CD8-positive, alpha-beta memory T cell (primary cell): ENCODE measurements around the gene ZNF408. TPM values are rescaled to one million over a fixed set of nuclear protein-coding genes. Genes with fewer than 3 reads are reported as not detected.

Experiments used
- CTCF ChIA-PET: fragments of 350-600 bp; sonication (Branson Sonifier 250); formaldehyde crosslinking; loops from one replicate; lab custom pipeline; 2021; ENCODE audit warnings: antibody characterized with exemption; lab: Charles Lee
- POLR2A ChIA-PET: fragments of 350-600 bp; sonication (Branson Sonifier 250); formaldehyde crosslinking; loops from one replicate; lab custom pipeline; 2021; ENCODE audit warnings: antibody characterized with exemption; lab: Charles Lee
- DNase-seq, 5 donors: peaks; one replicate each; pipeline versions ENCODE4 v3.0.0 to v3.0.0-alpha.2; 2020 to 2022; ENCODE audit warnings: mixed read lengths in 1 of 5
- H3K27ac ChIP-seq: one replicate; pipeline ENCODE4 v1.7.0; 2013; ENCODE audit warnings: low read depth, mild to moderate bottlenecking, low read length, moderate library complexity
- H3K27me3 ChIP-seq: 2 replicates; pipeline ENCODE4 v1.7.0; 2013; ENCODE audit warnings: low read length, mild to moderate bottlenecking; ENCODE audit not compliant: insufficient read depth, poor library complexity, severe bottlenecking
- H3K36me3 ChIP-seq: 2 replicates; pipeline ENCODE4 v1.7.0; 2013; ENCODE audit warnings: mild to moderate bottlenecking, low read length, moderate library complexity; ENCODE audit not compliant: insufficient read depth
- H3K4me1 ChIP-seq: 2 replicates; pipeline ENCODE4 v1.7.0; 2013; ENCODE audit warnings: mild to moderate bottlenecking, low read length, moderate library complexity; ENCODE audit not compliant: insufficient read depth
- H3K4me3 ChIP-seq: 2 replicates; pipeline ENCODE4 v1.7.0; 2013; ENCODE audit warnings: mild to moderate bottlenecking, low read length
- H3K9me3 ChIP-seq: 2 replicates; pipeline ENCODE4 v1.7.0; 2013; ENCODE audit warnings: mild to moderate bottlenecking, low read length
- H3K27ac Mint-ChIP-seq, 8 donors: one replicate each; pipeline ENCODE4 v1.8.0; 2020 to 2021; ENCODE audit warnings: mixed read lengths in 8 of 8, mild to moderate bottlenecking in 6 of 8, inconsistent platforms in 3 of 8, moderate library complexity in 3 of 8
- H3K27me3 Mint-ChIP-seq, 2 donors: one replicate each; pipeline ENCODE4 v1.8.0; 2020 to 2021; ENCODE audit warnings: mixed read lengths in 2 of 2, mild to moderate bottlenecking in 1 of 2, moderate library complexity in 1 of 2
- H3K36me3 Mint-ChIP-seq, 3 donors: one replicate each; pipeline ENCODE4 v1.8.0; 2020 to 2021; ENCODE audit warnings: mixed read lengths in 3 of 3, inconsistent platforms in 1 of 3, mild to moderate bottlenecking in 1 of 3
- H3K4me1 Mint-ChIP-seq, 3 donors: one replicate each; pipeline ENCODE4 v1.8.0; 2020 to 2021; ENCODE audit warnings: mixed read lengths in 3 of 3, inconsistent platforms in 1 of 3, mild to moderate bottlenecking in 1 of 3
- H3K4me3 Mint-ChIP-seq, 7 donors: one replicate each; pipeline ENCODE4 v1.8.0; 2020 to 2021; ENCODE audit warnings: mixed read lengths in 7 of 7, mild to moderate bottlenecking in 6 of 7, moderate library complexity in 4 of 7, inconsistent platforms in 2 of 7
- H3K9me3 Mint-ChIP-seq, 5 donors: one replicate each; pipeline ENCODE4 v1.8.0; 2020 to 2022; ENCODE audit warnings: mixed read lengths in 5 of 5, mild to moderate bottlenecking in 3 of 5, moderate library complexity in 2 of 5, inconsistent platforms in 1 of 5
- polyA plus RNA-seq: library from polyadenylated mRNA; unstranded; fragments of 300-500 nt; fragmentation: Illumina TruSeq; gene quantifications from one replicate; pipeline ENCODE4 v1.2.3, GENCODE V29; 2021
- total RNA-seq, 2 experiments: library from RNA; stranded (reverse); gene quantifications; one replicate each; pipeline ENCODE4 v1.2.3, GENCODE V29; 2021

Gene ZNF408
- total RNA-seq (10 to 100 TPM; 13.2 to 14.4 TPM), polyA plus RNA-seq (9.6 TPM)

DNA sequence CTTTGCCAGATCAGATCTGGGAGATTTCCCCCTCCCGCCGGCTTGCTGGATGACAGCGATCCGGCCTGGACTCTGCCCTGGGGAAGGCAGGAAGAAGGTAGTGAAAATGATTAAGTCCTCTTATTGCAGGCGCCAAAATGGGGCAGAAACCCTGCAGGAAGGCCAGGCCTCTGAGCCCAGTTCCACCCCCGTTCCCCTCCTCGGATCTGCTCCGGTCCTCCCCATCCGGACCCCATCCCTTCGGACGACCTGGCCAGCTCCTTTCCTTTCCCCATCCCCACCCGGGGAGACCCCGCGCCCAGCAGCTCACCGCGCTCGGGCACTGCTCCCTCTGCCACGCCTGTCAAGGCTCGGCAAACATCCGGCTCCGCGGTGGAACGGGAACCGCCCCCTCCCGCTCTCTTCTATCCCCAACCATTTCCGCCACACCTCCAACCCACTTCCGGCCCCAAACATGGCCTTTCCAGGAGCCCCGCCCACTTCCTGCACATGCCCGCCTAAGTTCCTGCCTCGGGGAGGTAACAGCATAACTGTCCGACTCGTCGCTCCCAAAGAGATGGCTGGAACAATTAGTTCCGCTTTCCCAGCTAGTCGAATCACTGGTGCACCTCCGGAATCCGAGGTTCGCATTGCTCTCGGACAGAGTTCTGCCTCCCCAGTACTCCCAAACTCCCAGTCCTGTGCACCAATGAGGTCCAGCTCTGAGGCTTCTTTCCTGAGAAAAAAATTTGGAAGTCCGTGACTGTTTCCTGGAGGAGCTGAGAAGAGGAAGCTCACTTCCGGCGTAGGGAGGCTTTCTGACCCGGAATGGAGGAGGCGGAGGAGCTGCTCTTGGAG lies at the start of gene ZNF408, which contains the start of gene ARHGAP1:
Gene ZNF408, plus strand, starts transcription at position 791 of the 837 bp plus-strand sequence. Its CDS starts 17 bp downstream, at position 808.
Gene ARHGAP1, minus strand, starts transcription at position 379 of the 837 bp plus-strand sequence. CDS start 4,512 bp downstream, outside the sequence.
- H3K4me3 ChIP-seq: peak within 1 kb of the TSS; percentile 90
- Mint-ChIP-seq H3K4me1 (peaks cover 43 to 74% (median 58%) of the 10 kb centered on the region in 3 donors), H3K27me3 (no peaks in the 10 kb centered on the region), H3K9me3 (no peaks in the 10 kb centered on the region), H3K4me3 (peak within 1 kb of the TSS; percentile 95 to 100 (median 99)), H3K27ac (peak within 1 kb of the TSS; percentile 78 to 98 (median 94)), H3K36me3 (peaks cover 0 to 72% (median 4%) of the 10 kb centered on the region in 3 donors)
- CTCF ChIA-PET: interaction anchor here (0.9 to 3.2 kb wide), 4 partner anchors 27 to 348 kb away, joined by 3 to 10 read pairs (median 4); partner anchors contain the start of gene ATG13
- no peaks in the 10 kb centered on the region for H3K27me3 ChIP-seq
- DNase-seq: peak; percentile 98 to 100 (median 99)
- H3K4me1 ChIP-seq: peaks cover 55% of the 10 kb centered on the region
- POLR2A ChIA-PET: interaction anchor here (0.6 to 2.5 kb wide), 5 partner anchors 10 to 879 kb away, joined by 3 to 12 read pairs (median 3); partner anchors contain the start of genes HARBI1, KBTBD4 and NDUFS3
- H3K9me3 ChIP-seq: no peaks in the 10 kb centered on the region
- peak within 1 kb of the TSS; percentile 92 for H3K27ac ChIP-seq
- H3K36me3 ChIP-seq: peaks cover 26% of the 10 kb centered on the region

GRCh38 chr11:46655631-46656030 lies 45.2 kb upstream of the ZNF408 start:
- peaks cover 59% of the 10 kb centered on the region for H3K36me3 ChIP-seq
- H3K9me3 Mint-ChIP-seq: no peaks in the 10 kb centered on the region
- no peaks in the 10 kb centered on the region for H3K27me3 Mint-ChIP-seq
- no peaks in the 10 kb centered on the region for H3K4me1 Mint-ChIP-seq
- H3K4me3 ChIP-seq: no peak overlapping the region
- H3K27ac ChIP-seq: no peak overlapping the region
- no peak for DNase-seq
- no peaks in the 10 kb centered on the region for H3K4me1 ChIP-seq
- POLR2A ChIA-PET: no interaction called here
- no peaks in the 10 kb centered on the region for H3K9me3 ChIP-seq
- peaks cover 13 to 83% (median 34%) of the 10 kb centered on the region in 3 donors for H3K36me3 Mint-ChIP-seq
- CTCF ChIA-PET: no interaction called here
- no peaks in the 10 kb centered on the region for H3K27me3 ChIP-seq
- peak overlapping the region in 1 of 8 donors; percentile 69 for H3K27ac Mint-ChIP-seq
- H3K4me3 Mint-ChIP-seq: no peak overlapping the region

DNA sequence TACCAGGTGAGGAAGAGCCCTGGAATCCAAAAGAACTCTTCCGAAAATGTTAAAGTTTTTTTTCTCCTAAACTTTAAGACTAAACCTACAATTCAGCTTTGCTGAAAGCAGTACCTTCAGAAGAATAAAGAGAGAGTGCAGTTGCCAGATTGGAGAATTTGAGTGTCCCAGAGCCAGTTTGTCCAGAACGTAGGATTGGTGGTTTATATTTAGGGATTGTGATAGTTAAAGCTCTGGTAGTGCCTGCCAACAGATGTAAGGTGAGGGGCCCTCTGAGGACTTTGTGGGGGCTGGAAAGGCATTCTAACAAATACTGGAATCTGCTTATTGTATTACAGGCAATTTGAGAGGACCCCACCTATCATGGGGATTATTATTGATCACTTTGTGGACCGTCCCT lies 43.6 kb upstream of the ZNF408 start:
- H3K27me3 ChIP-seq: no peaks in the 10 kb centered on the region
- H3K27ac ChIP-seq: no peak overlapping the region
- H3K4me3 ChIP-seq: no peak overlapping the region
- Mint-ChIP-seq H3K4me1 (no peaks in the 10 kb centered on the region), H3K9me3 (no peaks in the 10 kb centered on the region), H3K4me3 (no peak overlapping the region), H3K36me3 (peaks cover 9 to 79% (median 26%) of the 10 kb centered on the region in 3 donors), H3K27ac (peak overlapping the region in 2 of 8 donors; percentile 38), H3K27me3 (no peaks in the 10 kb centered on the region)
- H3K36me3 ChIP-seq: peaks cover 45% of the 10 kb centered on the region
- ChIA-PET CTCF (interaction anchor here (1.4 kb wide), 1 partner anchor 86 kb away, joined by 3 read pairs; no protein-coding TSS in a partner anchor), POLR2A (no interaction called here)
- no peaks in the 10 kb centered on the region for H3K9me3 ChIP-seq
- DNase-seq: no peak
- no peaks in the 10 kb centered on the region for H3K4me1 ChIP-seq

GRCh38 chr11:46658259-46658658 lies 42.6 kb upstream of the ZNF408 start:
- no peak for DNase-seq
- CTCF ChIA-PET: no interaction called here
- H3K27ac Mint-ChIP-seq: no peak overlapping the region
- Histone ChIP-seq H3K4me3 (no peak overlapping the region), H3K36me3 (peaks cover 47% of the 10 kb centered on the region), H3K27me3 (no peaks in the 10 kb centered on the region), H3K27ac (no peak overlapping the region), H3K9me3 (no peaks in the 10 kb centered on the region), H3K4me1 (no peaks in the 10 kb centered on the region)
- no peaks in the 10 kb centered on the region for H3K4me1 Mint-ChIP-seq
- H3K9me3 Mint-ChIP-seq: no peaks in the 10 kb centered on the region
- no peak overlapping the region for H3K4me3 Mint-ChIP-seq
- peaks cover 11 to 79% (median 30%) of the 10 kb centered on the region in 3 donors for H3K36me3 Mint-ChIP-seq
- POLR2A ChIA-PET: no interaction called here
- H3K27me3 Mint-ChIP-seq: no peaks in the 10 kb centered on the region

- Mint-ChIP-seq H3K9me3 (no peaks in the 10 kb centered on the region), H3K4me1 (no peaks in the 10 kb centered on the region), H3K27ac (peak overlapping the region in 2 of 8 donors; percentile 21 to 53), H3K27me3 (no peaks in the 10 kb centered on the region), H3K4me3 (no peak overlapping the region), H3K36me3 (peaks cover 18 to 84% (median 38%) of the 10 kb centered on the region in 3 donors)
- ChIA-PET CTCF (interaction anchor here (0.9 to 1.6 kb wide), 2 partner anchors 12 to 35 kb away, joined by 3 read pairs; no protein-coding TSS in a partner anchor), POLR2A (no interaction called here)
- H3K27me3 ChIP-seq: no peaks in the 10 kb centered on the region
- DNase-seq: no peak
- no peak overlapping the region for H3K4me3 ChIP-seq
- H3K27ac ChIP-seq: no peak overlapping the region
- peaks cover 55% of the 10 kb centered on the region for H3K36me3 ChIP-seq
- no peaks in the 10 kb centered on the region for H3K9me3 ChIP-seq
- H3K4me1 ChIP-seq: no peaks in the 10 kb centered on the region
These were observed 40.9 kb upstream of the ZNF408 start for GRCh38 chr11:46659908-46660307.

GRCh38 chr11:46661836-46662235 lies 39.0 kb upstream of the ZNF408 start:
- H3K27me3 Mint-ChIP-seq: no peaks in the 10 kb centered on the region
- H3K4me3 Mint-ChIP-seq: no peak overlapping the region
- H3K4me1 Mint-ChIP-seq: no peaks in the 10 kb centered on the region
- ChIA-PET CTCF (interaction anchor here (0.9 kb wide), 1 partner anchor 9 kb away, joined by 4 read pairs; no protein-coding TSS in a partner anchor), POLR2A (no interaction called here)
- no peaks in the 10 kb centered on the region for H3K27me3 ChIP-seq
- no peak overlapping the region for H3K27ac ChIP-seq
- no peaks in the 10 kb centered on the region for H3K4me1 ChIP-seq
- no peaks in the 10 kb centered on the region for H3K9me3 Mint-ChIP-seq
- no peak for DNase-seq
- no peaks in the 10 kb centered on the region for H3K9me3 ChIP-seq
- peaks cover 15 to 87% (median 37%) of the 10 kb centered on the region in 3 donors for H3K36me3 Mint-ChIP-seq
- H3K36me3 ChIP-seq: peaks cover 61% of the 10 kb centered on the region
- peak overlapping the region in 1 of 8 donors; percentile 32 for H3K27ac Mint-ChIP-seq
- H3K4me3 ChIP-seq: no peak overlapping the region

- Histone ChIP-seq H3K4me1 (no peaks in the 10 kb centered on the region), H3K9me3 (no peaks in the 10 kb centered on the region)
- POLR2A ChIA-PET: no interaction called here
These were observed 38.5 kb upstream of the ZNF408 start for GRCh38 chr11:46662366-46662765.

More at GRCh38 chr11:46662366-46662765, 38.5 kb upstream of the ZNF408 start:
- peaks cover 13 to 87% (median 34%) of the 10 kb centered on the region in 3 donors for H3K36me3 Mint-ChIP-seq
- H3K4me3 Mint-ChIP-seq: no peak overlapping the region
- DNase-seq: no peak
- no peaks in the 10 kb centered on the region for H3K9me3 Mint-ChIP-seq
- CTCF ChIA-PET: interaction anchor here (0.9 to 1.3 kb wide), 2 partner anchors 9 kb away, joined by 3 to 4 read pairs; no protein-coding TSS in a partner anchor
- H3K27me3 ChIP-seq: no peaks in the 10 kb centered on the region
- no peak overlapping the region for H3K27ac ChIP-seq
- H3K4me1 Mint-ChIP-seq: no peaks in the 10 kb centered on the region
- no peak overlapping the region for H3K4me3 ChIP-seq
- peak overlapping the region in 1 of 8 donors; percentile 5 for H3K27ac Mint-ChIP-seq
- H3K36me3 ChIP-seq: peaks cover 63% of the 10 kb centered on the region
- H3K27me3 Mint-ChIP-seq: no peaks in the 10 kb centered on the region
